Uterus (tissue), 4 donors: ENCODE measurements around the gene GON7. TPM values are rescaled to one million over a fixed set of nuclear protein-coding genes. Genes with fewer than 3 reads are reported as not detected.
"Not testable (repeated sequence)": the region's sequence is repeated elsewhere in the genome, so short reads cannot be mapped to it uniquely, and the experiment has no call there.

Experiments
- DNase-seq, 2 donors: peaks; one replicate each; pipeline ENCODE4 v3.0.0-alpha.2; 2019 to 2020
- H3K27ac ChIP-seq, 2 donors: fragments of 200-600 bp; sonication (generic); 1 replicate in 1 of 2; 2 replicates in 1 of 2; pipeline ENCODE4 v1.5.1; 2016 to 2018
- H3K27me3 ChIP-seq, 2 donors: fragments of 200-600 bp; sonication (generic); one replicate each; pipeline ENCODE4 v1.5.1; 2018 to 2019; ENCODE audit warnings: control low read depth in 1 of 2
- H3K36me3 ChIP-seq, 2 donors: fragments of 200-600 bp; sonication (generic); one replicate each; pipeline ENCODE4 v1.5.1; 2019; ENCODE audit warnings: control low read depth in 1 of 2
- H3K4me1 ChIP-seq, 2 donors: fragments of 200-600 bp; sonication (generic); one replicate each; pipeline ENCODE4 v1.5.1; 2018 to 2019; ENCODE audit warnings: control low read depth in 1 of 2
- H3K4me3 ChIP-seq, 2 donors: fragments of 200-600 bp; sonication (generic); 1 replicate in 1 of 2; 2 replicates in 1 of 2; pipeline ENCODE4 v1.5.1; 2018 to 2019; ENCODE audit warnings: mild to moderate bottlenecking in 1 of 2
- H3K9me3 ChIP-seq, 2 donors: fragments of 200-600 bp; sonication (generic); one replicate each; pipeline ENCODE4 v1.5.1; 2019; ENCODE audit warnings: control low read depth in 1 of 2
- CTCF ChIP-seq, 4 experiments: fragments of 200-600 bp in 2 of 4; fragments of 450-650 bp in 2 of 4; sonication (generic) in 2 of 4; IDR thresholded peaks; one replicate each; pipeline ENCODE4 v1.5.1; 2016 to 2019; ENCODE audit warnings: antibody characterized with exemption in 4 of 4, mild to moderate bottlenecking in 2 of 4, moderate library complexity in 1 of 4
- POLR2A ChIP-seq, 2 donors: fragments of 450-650 bp; IDR thresholded peaks; one replicate each; pipeline ENCODE4 v1.6.1; 2016; ENCODE audit warnings: antibody characterized with exemption in 2 of 2, mild to moderate bottlenecking in 1 of 2, moderate library complexity in 1 of 2
- intact Hi-C: fragments of 100-400 bp; cut with DNase I; formaldehyde crosslinking; loops from one replicate; pipeline ENCODE4 v1.15.1; 2023; ENCODE audit warnings: low total_unique reads
- total RNA-seq, 4 donors: library from RNA; depleted of rRNA in 3 of 4; stranded (reverse); fragments of >200 nt in 3 of 4; gene quantifications; one replicate each; pipeline versions ENCODE4 v1.1.0 to v1.2.4, GENCODE V29; 2014 to 2023
- donor health status: DM: yes; HTN: yes; CAD: no.

Gene GON7
- total RNA-seq, 4 donors from 2014 or later = 0.51 to 16.7 (median 11.8) TPM

- Histone ChIP-seq H3K27me3 (no peaks in the 10 kb centered on the region), H3K27ac (no peak overlapping the region), H3K4me1 (no peaks in the 10 kb centered on the region), H3K4me3 (no peak overlapping the region), H3K9me3 (no peaks in the 10 kb centered on the region), H3K36me3 (no peaks in the 10 kb centered on the region)
- TF ChIP-seq POLR2A (IDR thresholded peaks at IDR 0.05) = no peak
- no peak for DNase-seq
- intact Hi-C loops = no loop called here
Observed at GRCh38 chr14:93240678-93241000, 33.8 kb upstream of the GON7 start.

GRCh38 chr14:93239869-93240677, 33.2 kb upstream of the GON7 start:
- Histone ChIP-seq H3K27ac (no peak overlapping the region), H3K36me3 (no peaks in the 10 kb centered on the region), H3K4me3 (no peak overlapping the region), H3K27me3 (no peaks in the 10 kb centered on the region), H3K9me3 (no peaks in the 10 kb centered on the region), H3K4me1 (no peaks in the 10 kb centered on the region)
- intact Hi-C loops = no loop called here
- no peak for DNase-seq
- no peak for TF ChIP-seq POLR2A (IDR thresholded peaks at IDR 0.05)
- no peak for TF ChIP-seq CTCF (IDR thresholded peaks at IDR 0.05)

GRCh38 chr14:93234798-93235197, 27.9 kb upstream of the GON7 start:
- Histone ChIP-seq H3K27ac (no peak overlapping the region), H3K4me1 (no peaks in the 10 kb centered on the region), H3K27me3 (no peaks in the 10 kb centered on the region), H3K4me3 (no peak overlapping the region), H3K9me3 (no peaks in the 10 kb centered on the region), H3K36me3 (no peaks in the 10 kb centered on the region)
- intact Hi-C loops = no loop called here
- TF ChIP-seq POLR2A (IDR thresholded peaks at IDR 0.05) (no peak), CTCF (IDR thresholded peaks at IDR 0.05) (no peak)
- DNase-seq = no peak

- H3K4me3 ChIP-seq, H3K27ac ChIP-seq, H3K27me3 ChIP-seq, intact Hi-C loops, H3K4me1 ChIP-seq, DNase-seq, H3K36me3 ChIP-seq, H3K9me3 ChIP-seq: not testable (repeated sequence)
Observed at GRCh38 chr14:93233078-93233477, 26.2 kb upstream of the GON7 start.

GRCh38 chr14:93232159-93232558, 25.3 kb upstream of the GON7 start:
- H3K9me3 ChIP-seq = no peaks in the 10 kb centered on the region
- no peak for DNase-seq
- no peak for TF ChIP-seq POLR2A (IDR thresholded peaks at IDR 0.05)
- TF ChIP-seq CTCF (IDR thresholded peaks at IDR 0.05) = no peak
- intact Hi-C loops = no loop called here
- H3K4me3 ChIP-seq = no peak overlapping the region
- H3K27me3 ChIP-seq = no peaks in the 10 kb centered on the region
- no peaks in the 10 kb centered on the region for H3K4me1 ChIP-seq
- H3K27ac ChIP-seq = no peak overlapping the region
- H3K36me3 ChIP-seq = no peaks in the 10 kb centered on the region

GRCh38 chr14:93231129-93231979, 24.5 kb upstream of the GON7 start:
- Histone ChIP-seq H3K9me3 (no peaks in the 10 kb centered on the region), H3K4me1 (no peaks in the 10 kb centered on the region), H3K4me3 (peak overlapping the region in 1 of 2 donors; percentile 27), H3K36me3 (no peaks in the 10 kb centered on the region), H3K27ac (no peak overlapping the region), H3K27me3 (no peaks in the 10 kb centered on the region)
- intact Hi-C loops = no loop called here
- DNase-seq = no peak
- no peak for TF ChIP-seq POLR2A (IDR thresholded peaks at IDR 0.05)
- no peak for TF ChIP-seq CTCF (IDR thresholded peaks at IDR 0.05)
